Osteoblast (primary cell): Measurements from ENCODE around the gene MPRIP. TPM values are rescaled to one million over a fixed set of nuclear protein-coding genes. Genes with fewer than 3 reads are reported as not detected.
A peak's percentile ranks its signal among the peaks of the same experiment; 100 is the strongest.

Experiments used
- DNase-seq: peaks from one replicate; pipeline ENCODE4 v3.0.0; 2011; ENCODE audit warnings: low spot score, mixed read lengths; ENCODE audit not compliant: insufficient read length; ENCODE audit errors: missing footprints
- H2AFZ ChIP-seq: 2 replicates; pipeline ENCODE4 v1.6.0; 2011; ENCODE audit warnings: mild to moderate bottlenecking, low read length
- H3K27ac ChIP-seq: 2 replicates; pipeline ENCODE4 v1.5.1; 2011; ENCODE audit warnings: mild to moderate bottlenecking, low read depth, low read length, moderate library complexity
- H3K27me3 ChIP-seq: 2 replicates; pipeline ENCODE4 v1.6.0; 2012; ENCODE audit warnings: mild to moderate bottlenecking, control low read depth, inconsistent platforms, low read length, moderate library complexity; ENCODE audit not compliant: insufficient read depth
- H3K36me3 ChIP-seq: 2 replicates; pipeline ENCODE4 v1.5.1; 2011; ENCODE audit warnings: mild to moderate bottlenecking, low read length, control low read depth, moderate library complexity; ENCODE audit not compliant: insufficient read depth
- H3K4me1 ChIP-seq: 2 replicates; pipeline ENCODE4 v1.5.1; 2011; ENCODE audit warnings: mild to moderate bottlenecking, low read length, control low read depth, moderate library complexity; ENCODE audit not compliant: insufficient read depth
- H3K4me2 ChIP-seq: 2 replicates; pipeline ENCODE4 v1.6.0; 2011; ENCODE audit warnings: mild to moderate bottlenecking, low read length; ENCODE audit not compliant: insufficient read depth
- H3K4me3 ChIP-seq: fragments of 200-600 bp; sonication (generic); 3 replicates; pipeline ENCODE4 v1.5.1; 2012; ENCODE audit warnings: mild to moderate bottlenecking, low read length, inconsistent platforms; ENCODE audit not compliant: insufficient read depth
- H3K79me2 ChIP-seq: 2 replicates; pipeline ENCODE4 v1.6.0; 2012; ENCODE audit warnings: mild to moderate bottlenecking, low read length, control low read depth, inconsistent platforms; ENCODE audit not compliant: insufficient read depth
- H3K9me3 ChIP-seq: 2 replicates; pipeline ENCODE4 v1.5.1; 2011; ENCODE audit warnings: low read depth, low read length, control low read depth
- H4K20me1 ChIP-seq: 2 replicates; pipeline ENCODE4 v1.6.0; 2012; ENCODE audit warnings: mild to moderate bottlenecking, low read length, control low read depth; ENCODE audit not compliant: insufficient read depth
- total RNA-seq: library from RNA; depleted of rRNA; stranded (reverse); fragments of >200 nt; gene quantifications from 2 replicates; pipeline ENCODE4 v1.2.3, GENCODE V29; 2012
- TF ChIP-seq, protein P1 (sequence below): IDR thresholded peaks from 2 replicates; pipeline ENCODE4 v1.5.1; 2011; ENCODE audit warnings: mild to moderate bottlenecking, low read depth, low read length, moderate library complexity; ENCODE audit errors: extremely low read depth

The MPRIP gene
- total RNA-seq, 1 donor: 149 TPM

DNA sequence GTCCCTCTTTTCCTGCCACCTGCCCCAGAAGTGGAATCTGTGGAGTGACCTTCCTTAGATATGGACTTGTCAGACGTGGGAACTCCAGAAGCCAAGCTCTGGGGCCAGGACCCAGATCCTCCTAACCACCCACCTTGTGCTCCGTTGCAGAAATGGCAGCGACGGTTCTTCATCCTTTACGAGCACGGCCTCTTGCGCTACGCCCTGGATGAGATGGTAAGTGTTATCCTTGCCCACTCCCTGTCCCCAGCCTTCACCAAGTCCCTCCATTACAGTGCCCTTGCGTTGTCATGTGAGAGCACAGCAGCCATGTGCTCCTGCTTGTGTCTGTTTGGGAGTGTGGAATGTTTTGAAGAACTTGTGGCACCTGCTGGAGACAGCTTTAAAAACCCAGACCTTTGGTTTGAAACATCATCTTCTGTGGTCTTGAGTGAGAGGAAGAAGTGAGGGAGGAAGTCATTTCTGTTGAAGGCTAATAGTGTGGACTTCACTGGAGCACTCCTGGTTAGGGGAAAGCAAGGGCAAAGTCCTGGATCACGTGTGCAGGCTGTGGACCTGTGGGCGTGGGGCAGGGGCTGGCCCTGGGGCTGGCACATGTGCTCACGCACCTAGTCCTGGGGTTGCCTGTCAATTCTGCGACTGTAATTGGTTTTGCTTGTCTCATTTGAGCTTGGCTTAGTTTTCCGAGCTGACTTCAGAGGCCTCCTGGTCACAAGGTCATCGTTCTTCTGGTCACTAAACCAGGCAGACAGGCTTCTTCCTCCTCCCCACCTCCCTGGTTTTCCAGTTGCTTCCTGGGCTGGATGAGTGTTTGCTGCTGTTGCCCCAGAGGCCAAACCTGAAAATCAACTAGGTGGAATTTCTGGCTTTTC, 35.8 kb downstream of the MPRIP start:
- Histone ChIP-seq H3K9me3 (no peaks in the 10 kb centered on the region), H3K36me3 (peaks cover 61% of the 10 kb centered on the region), H3K79me2 (peaks cover 100% of the 10 kb centered on the region), H3K4me2 (no peak overlapping the region), H3K27me3 (no peaks in the 10 kb centered on the region), H3K4me3 (no peak overlapping the region), H4K20me1 (peaks cover 92% of the 10 kb centered on the region), H3K27ac (no peak overlapping the region), H3K4me1 (peaks cover 34% of the 10 kb centered on the region), H2AFZ (no peak overlapping the region)
- TF ChIP-seq, protein P1, sequence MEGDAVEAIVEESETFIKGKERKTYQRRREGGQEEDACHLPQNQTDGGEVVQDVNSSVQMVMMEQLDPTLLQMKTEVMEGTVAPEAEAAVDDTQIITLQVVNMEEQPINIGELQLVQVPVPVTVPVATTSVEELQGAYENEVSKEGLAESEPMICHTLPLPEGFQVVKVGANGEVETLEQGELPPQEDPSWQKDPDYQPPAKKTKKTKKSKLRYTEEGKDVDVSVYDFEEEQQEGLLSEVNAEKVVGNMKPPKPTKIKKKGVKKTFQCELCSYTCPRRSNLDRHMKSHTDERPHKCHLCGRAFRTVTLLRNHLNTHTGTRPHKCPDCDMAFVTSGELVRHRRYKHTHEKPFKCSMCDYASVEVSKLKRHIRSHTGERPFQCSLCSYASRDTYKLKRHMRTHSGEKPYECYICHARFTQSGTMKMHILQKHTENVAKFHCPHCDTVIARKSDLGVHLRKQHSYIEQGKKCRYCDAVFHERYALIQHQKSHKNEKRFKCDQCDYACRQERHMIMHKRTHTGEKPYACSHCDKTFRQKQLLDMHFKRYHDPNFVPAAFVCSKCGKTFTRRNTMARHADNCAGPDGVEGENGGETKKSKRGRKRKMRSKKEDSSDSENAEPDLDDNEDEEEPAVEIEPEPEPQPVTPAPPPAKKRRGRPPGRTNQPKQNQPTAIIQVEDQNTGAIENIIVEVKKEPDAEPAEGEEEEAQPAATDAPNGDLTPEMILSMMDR: no peak
- DNase-seq: no peak

DNA sequence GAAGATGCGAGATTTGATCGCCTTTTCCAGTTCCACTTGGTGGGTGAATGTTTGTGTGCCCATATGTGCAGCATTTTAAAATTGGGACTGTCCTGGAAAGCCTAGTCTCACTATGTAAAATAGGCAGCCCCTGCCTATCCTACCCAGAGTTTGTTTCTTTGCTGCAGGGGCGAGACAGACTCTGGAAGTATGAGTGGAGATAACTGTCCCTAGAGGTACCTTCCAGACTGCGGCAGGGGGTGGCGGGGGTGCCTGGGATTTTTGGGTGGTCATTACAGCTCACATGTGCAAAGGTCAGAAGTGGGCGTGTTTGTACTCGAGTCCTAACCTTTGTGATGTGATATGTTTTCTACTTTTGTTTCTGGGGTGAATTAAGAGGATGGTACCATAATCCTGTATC, 36.6 kb downstream of the MPRIP start:
- no peak overlapping the region for H3K27ac ChIP-seq
- H3K4me2 ChIP-seq: no peak overlapping the region
- no peak overlapping the region for H2AFZ ChIP-seq
- no peak for DNase-seq
- peaks cover 31% of the 10 kb centered on the region for H3K4me1 ChIP-seq
- TF ChIP-seq, protein P1: no peak
- H3K36me3 ChIP-seq: peaks cover 60% of the 10 kb centered on the region
- no peaks in the 10 kb centered on the region for H3K27me3 ChIP-seq
- no peaks in the 10 kb centered on the region for H3K9me3 ChIP-seq
- no peak overlapping the region for H3K4me3 ChIP-seq
- H4K20me1 ChIP-seq: peaks cover 91% of the 10 kb centered on the region
- H3K79me2 ChIP-seq: peaks cover 99% of the 10 kb centered on the region

DNA sequence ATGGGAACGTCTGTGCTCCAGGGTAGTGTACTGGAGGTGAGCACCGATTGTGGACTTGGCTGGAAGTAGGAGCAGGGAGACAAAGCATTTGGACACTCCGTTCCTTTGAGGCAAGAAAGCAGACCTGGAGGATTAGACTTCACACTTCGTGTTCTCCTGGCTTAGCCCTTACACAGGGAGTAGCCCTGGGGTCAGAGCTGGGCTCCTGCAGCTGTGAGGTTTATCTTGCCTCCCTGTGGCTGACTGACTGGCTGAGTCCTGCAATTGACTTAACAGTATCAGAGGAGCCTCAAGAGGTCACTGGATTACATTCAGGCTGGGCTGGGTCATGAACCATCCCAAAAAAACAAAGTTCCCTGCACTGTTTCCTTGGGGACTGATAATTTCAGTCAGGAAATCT, 37.1 kb downstream of the MPRIP start:
- TF ChIP-seq, protein P1: no peak
- Histone ChIP-seq H3K27me3 (no peaks in the 10 kb centered on the region), H3K9me3 (no peaks in the 10 kb centered on the region), H4K20me1 (peaks cover 91% of the 10 kb centered on the region), H2AFZ (no peak overlapping the region), H3K4me2 (no peak overlapping the region), H3K79me2 (peaks cover 99% of the 10 kb centered on the region), H3K4me3 (no peak overlapping the region), H3K27ac (no peak overlapping the region), H3K36me3 (peaks cover 62% of the 10 kb centered on the region), H3K4me1 (peaks cover 26% of the 10 kb centered on the region)
- peak; percentile 11 for DNase-seq

DNA sequence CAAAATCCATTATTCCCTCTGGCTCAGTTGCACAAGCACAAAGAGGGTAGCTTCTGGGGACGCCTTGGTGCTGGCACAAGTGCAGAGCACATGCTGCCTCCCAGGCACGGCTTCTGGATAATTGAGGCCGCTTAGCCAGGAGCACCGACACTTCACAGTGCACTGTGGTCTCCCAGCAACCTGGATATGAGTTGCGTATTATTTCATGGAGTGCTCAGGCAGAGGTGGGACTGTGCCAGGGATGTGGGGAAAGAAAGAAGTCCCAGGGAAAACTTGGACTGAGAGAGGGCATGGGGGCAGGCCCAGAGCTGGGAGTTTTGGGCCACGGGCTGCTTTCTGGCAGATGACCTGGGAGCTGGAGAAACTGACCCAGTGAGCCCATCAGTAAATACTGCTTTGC, 37.5 kb downstream of the MPRIP start:
- TF ChIP-seq, protein P1: no peak
- Histone ChIP-seq H3K4me1 (peaks cover 22% of the 10 kb centered on the region), H3K27ac (no peak overlapping the region), H4K20me1 (peaks cover 91% of the 10 kb centered on the region), H3K4me3 (no peak overlapping the region), H3K36me3 (peaks cover 62% of the 10 kb centered on the region), H2AFZ (no peak overlapping the region), H3K79me2 (peaks cover 99% of the 10 kb centered on the region), H3K9me3 (no peaks in the 10 kb centered on the region), H3K27me3 (no peaks in the 10 kb centered on the region), H3K4me2 (no peak overlapping the region)
- DNase-seq: peak; percentile 6
